Activated CD8-positive, alpha-beta memory T cell treated with anti-CD3 and anti-CD28 coated beads, Interleukin-2, amount 50 U/mL, for 48 hours (primary cell): ENCODE data around the gene PDE4D.
"Not testable (repeated sequence)": the region's sequence is repeated elsewhere in the genome, so short reads cannot be mapped to it uniquely, and the experiment has no call there.

Experiments
- DNase-seq: peaks from one replicate; pipeline ENCODE4 v3.0.0-alpha.2; 2020

PDE4D gene

GRCh38 chr5:59575648-59576445 is 317.7 kb downstream of the PDE4D start:
- DNase-seq = no peak

- not testable (repeated sequence) for DNase-seq
These were observed 320.0 kb downstream of the PDE4D start for GRCh38 chr5:59573509-59573908.

GRCh38 chr5:59571067-59571466 is 322.5 kb downstream of the PDE4D start:
- no peak for DNase-seq

- DNase-seq = no peak
These were observed 323.8 kb downstream of the PDE4D start for GRCh38 chr5:59569608-59570334.

GRCh38 chr5:59569158-59569557 is 324.4 kb downstream of the PDE4D start:
- no peak for DNase-seq

GRCh38 chr5:59568161-59568560 is 325.4 kb downstream of the PDE4D start:
- DNase-seq = no peak

- no peak for DNase-seq
These were observed 328.0 kb downstream of the PDE4D start for GRCh38 chr5:59565551-59565950.

GRCh38 chr5:59564895-59565294 is 328.6 kb downstream of the PDE4D start:
- DNase-seq = no peak

GRCh38 chr5:59562756-59563389 is 330.7 kb downstream of the PDE4D start:
- no peak for DNase-seq

- DNase-seq = no peak
These were observed 333.0 kb downstream of the PDE4D start for GRCh38 chr5:59560553-59560952.

GRCh38 chr5:59559847-59560246 is 333.7 kb downstream of the PDE4D start:
- no peak for DNase-seq

- DNase-seq = no peak
These were observed 334.2 kb downstream of the PDE4D start for GRCh38 chr5:59559323-59559722.

GRCh38 chr5:59558501-59558900 is 335.0 kb downstream of the PDE4D start:
- DNase-seq = no peak

GRCh38 chr5:59557572-59557971 is 336.0 kb downstream of the PDE4D start:
- DNase-seq = no peak

- no peak for DNase-seq
These were observed 337.9 kb downstream of the PDE4D start for GRCh38 chr5:59555596-59555995.

GRCh38 chr5:59554501-59554900 is 339.0 kb downstream of the PDE4D start:
- no peak for DNase-seq

- DNase-seq = no peak
These were observed 339.5 kb downstream of the PDE4D start for GRCh38 chr5:59553992-59554391.

GRCh38 chr5:59548807-59549357 is 344.6 kb downstream of the PDE4D start:
- no peak for DNase-seq

GRCh38 chr5:59547731-59548130 is 345.8 kb downstream of the PDE4D start:
- DNase-seq = no peak

- DNase-seq = no peak
These were observed 349.0 kb downstream of the PDE4D start for GRCh38 chr5:59544573-59544972.

- DNase-seq = no peak
These were observed 349.6 kb downstream of the PDE4D start for GRCh38 chr5:59543821-59544442.

- no peak for DNase-seq
These were observed 350.4 kb downstream of the PDE4D start for GRCh38 chr5:59542851-59543820.
